Lower leg skin (tissue), 4 donors: Measurements from ENCODE around the gene REEP1. TPM values are rescaled to one million over a fixed set of nuclear protein-coding genes. Genes with fewer than 3 reads are reported as not detected.
A peak's percentile ranks its signal among the peaks of the same experiment; 100 is the strongest.

Source experiments
- DNase-seq, 2 donors: peaks; one replicate each; pipeline ENCODE4 v3.0.0-alpha.2; 2019; ENCODE audit warnings: low spot score in 2 of 2
- H3K4me3 ChIP-seq: fragments of 200-600 bp; sonication (generic); 2 replicates; pipeline ENCODE4 v1.5.1; 2017; ENCODE audit warnings: mild to moderate bottlenecking, low read depth; ENCODE audit not compliant: poor library complexity, severe bottlenecking
- POLR2A ChIP-seq, 2 donors: fragments of 450-650 bp; IDR thresholded peaks; one replicate each; pipeline ENCODE4 v1.6.1; 2016 to 2017; ENCODE audit warnings: antibody characterized with exemption in 2 of 2, mild to moderate bottlenecking in 1 of 2, moderate library complexity in 1 of 2
- WGBS, 2 donors: methylation state at CpG; one replicate each; pipeline ENCODE4 v1.1.5; 2018; 5-methylcytosine and 5-hydroxymethylcytosine counted together
- intact Hi-C: fragments of 100-400 bp; cut with DNase I; formaldehyde crosslinking; loops from one replicate; pipeline ENCODE4 v1.15.0; 2023; ENCODE audit warnings: low total_unique reads
- total RNA-seq, 4 donors: library from RNA; depleted of rRNA; stranded (reverse); fragments of >200 nt; gene quantifications; one replicate each; pipeline ENCODE4 v1.1.0, GENCODE V29; 2016
- TF ChIP-seq, protein P1 (sequence below), 3 donors: fragments of 450-650 bp; IDR thresholded peaks; one replicate each; pipeline ENCODE4 v1.5.1; 2016; ENCODE audit warnings: antibody characterized with exemption in 3 of 3, mild to moderate bottlenecking in 3 of 3, moderate library complexity in 2 of 3

The REEP1 gene
- total RNA-seq, 4 donors from 2014 or later = 0.04 to 4.3 (median 2.0) TPM

DNA sequence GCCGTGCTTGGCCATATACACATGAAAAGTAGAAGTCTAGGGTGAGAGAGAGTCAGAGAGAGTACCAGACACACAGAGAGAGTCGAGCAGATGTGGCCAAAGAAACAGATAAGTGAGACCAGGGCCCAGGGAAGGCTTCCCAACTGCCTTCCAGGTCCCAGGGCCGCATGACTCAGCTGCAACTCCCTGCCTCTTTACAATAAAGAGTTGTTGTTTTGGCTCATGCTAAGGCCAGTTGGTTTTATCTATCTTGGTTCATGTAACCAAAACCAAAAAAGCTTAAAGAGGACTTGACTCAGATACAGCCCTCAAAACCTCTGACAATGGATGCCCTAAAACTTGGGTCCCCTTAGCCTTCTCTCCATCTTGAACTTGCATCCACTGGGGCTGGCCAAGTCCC lies 36.9 kb downstream of the REEP1 start:
- H3K4me3 ChIP-seq = no peak overlapping the region
- intact Hi-C loops = no loop called here
- TF ChIP-seq POLR2A (IDR thresholded peaks at IDR 0.05) = no peak
- TF ChIP-seq, protein P1, sequence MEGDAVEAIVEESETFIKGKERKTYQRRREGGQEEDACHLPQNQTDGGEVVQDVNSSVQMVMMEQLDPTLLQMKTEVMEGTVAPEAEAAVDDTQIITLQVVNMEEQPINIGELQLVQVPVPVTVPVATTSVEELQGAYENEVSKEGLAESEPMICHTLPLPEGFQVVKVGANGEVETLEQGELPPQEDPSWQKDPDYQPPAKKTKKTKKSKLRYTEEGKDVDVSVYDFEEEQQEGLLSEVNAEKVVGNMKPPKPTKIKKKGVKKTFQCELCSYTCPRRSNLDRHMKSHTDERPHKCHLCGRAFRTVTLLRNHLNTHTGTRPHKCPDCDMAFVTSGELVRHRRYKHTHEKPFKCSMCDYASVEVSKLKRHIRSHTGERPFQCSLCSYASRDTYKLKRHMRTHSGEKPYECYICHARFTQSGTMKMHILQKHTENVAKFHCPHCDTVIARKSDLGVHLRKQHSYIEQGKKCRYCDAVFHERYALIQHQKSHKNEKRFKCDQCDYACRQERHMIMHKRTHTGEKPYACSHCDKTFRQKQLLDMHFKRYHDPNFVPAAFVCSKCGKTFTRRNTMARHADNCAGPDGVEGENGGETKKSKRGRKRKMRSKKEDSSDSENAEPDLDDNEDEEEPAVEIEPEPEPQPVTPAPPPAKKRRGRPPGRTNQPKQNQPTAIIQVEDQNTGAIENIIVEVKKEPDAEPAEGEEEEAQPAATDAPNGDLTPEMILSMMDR (IDR thresholded peaks at IDR 0.05) = no peak
- WGBS, 2 donors = 63 to 82% methylated on average over 3 of the region's 3 CpGs
- DNase-seq = peak in 1 of 2 donors; percentile 39

DNA sequence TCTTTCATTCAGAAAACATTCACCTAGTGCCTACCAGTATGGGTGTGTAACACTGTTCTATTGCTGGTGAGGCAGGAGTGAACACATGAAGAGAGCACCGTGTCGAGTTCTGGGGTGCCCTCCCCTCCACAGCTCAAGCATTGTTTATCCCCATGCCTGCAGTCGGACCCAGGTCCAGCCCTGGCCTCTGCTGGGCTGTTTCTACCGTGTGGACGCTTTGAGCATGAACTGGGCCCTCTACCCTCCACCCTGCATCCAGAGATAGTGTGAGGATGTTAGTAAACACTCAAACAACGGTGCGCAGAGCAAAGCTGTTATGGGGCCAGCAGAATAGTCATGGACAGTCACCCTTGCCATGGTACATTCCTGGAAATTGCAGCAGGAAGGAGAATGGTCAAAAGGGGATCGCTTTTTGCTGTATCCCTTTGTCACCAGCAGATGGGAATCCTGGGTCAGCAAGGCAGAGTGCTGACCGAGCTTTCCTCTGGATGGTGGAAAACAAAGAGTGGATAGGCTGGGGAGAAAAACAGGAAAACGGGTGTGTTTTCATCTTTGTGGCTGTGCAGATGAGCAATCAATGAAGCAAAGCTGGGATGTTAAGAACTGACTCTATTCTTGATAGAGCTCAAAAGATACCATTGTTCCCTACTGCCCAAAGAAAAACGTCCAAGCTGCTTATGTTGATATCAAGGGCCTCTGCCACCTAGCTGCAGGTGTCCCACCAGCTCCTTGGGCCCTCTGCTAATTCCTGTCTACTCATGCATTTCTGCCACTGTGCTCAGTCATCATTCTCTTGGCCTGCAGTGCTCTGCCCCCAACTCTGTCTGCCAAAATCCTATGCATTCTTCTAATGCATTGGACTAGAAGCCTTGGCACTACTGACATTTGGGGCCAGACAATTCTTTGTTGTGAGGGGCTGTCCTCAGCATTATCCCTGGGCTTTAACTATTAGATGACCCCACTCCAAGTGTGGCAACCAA lies 38.7 kb downstream of the REEP1 start:
- DNase-seq = peak in 1 of 2 donors; percentile 76
- no peak for TF ChIP-seq POLR2A (IDR thresholded peaks at IDR 0.05)
- TF ChIP-seq, protein P1 (IDR thresholded peaks at IDR 0.05) = no peak
- no peak overlapping the region for H3K4me3 ChIP-seq
- 62 to 82% methylated on average over 11 of the region's 11 CpGs for WGBS, 2 donors
- intact Hi-C loops = no loop called here

DNA sequence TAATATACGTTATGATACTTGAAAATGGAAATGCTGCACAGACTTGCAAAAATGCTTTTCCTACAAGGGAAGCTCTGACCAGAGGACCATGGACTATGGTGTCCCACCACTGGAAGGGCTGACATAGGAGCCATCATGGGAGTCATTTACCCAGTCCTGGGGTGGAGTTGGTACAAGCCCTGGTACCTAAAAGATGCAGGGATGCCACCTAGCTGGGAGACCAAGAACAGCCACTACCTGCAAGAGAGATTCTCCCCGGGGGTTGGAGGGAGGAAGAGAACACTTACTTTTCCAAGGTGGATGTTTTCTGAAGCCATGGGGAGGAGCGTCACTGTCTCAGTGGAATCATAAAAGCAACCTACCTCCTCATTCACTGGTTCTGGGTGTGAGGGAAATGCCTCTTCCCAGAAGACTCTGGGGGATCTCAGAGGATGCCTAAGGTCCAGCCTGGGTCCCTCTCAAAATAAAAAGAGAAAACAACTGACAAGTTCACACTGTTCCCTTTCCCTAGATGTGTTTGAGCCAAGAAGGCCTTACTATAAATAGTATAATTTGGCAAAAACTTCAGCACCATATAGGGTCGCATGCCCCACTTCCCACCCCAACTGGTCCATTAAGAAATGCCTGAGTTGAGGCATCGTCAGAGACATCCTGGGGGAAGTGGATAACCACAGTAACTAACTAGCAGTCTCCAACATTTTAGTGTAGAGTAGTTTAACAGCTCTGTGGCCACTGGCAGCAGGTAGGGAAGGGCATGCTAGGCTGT lies 39.9 kb downstream of the REEP1 start:
- 86 to 87% methylated on average over 5 of the region's 5 CpGs for WGBS, 2 donors
- TF ChIP-seq, protein P1 (IDR thresholded peaks at IDR 0.05) = no peak
- TF ChIP-seq POLR2A (IDR thresholded peaks at IDR 0.05) = no peak
- no peak overlapping the region for H3K4me3 ChIP-seq
- peak in 1 of 2 donors; percentile 39 for DNase-seq
- intact Hi-C loops = no loop called here

DNA sequence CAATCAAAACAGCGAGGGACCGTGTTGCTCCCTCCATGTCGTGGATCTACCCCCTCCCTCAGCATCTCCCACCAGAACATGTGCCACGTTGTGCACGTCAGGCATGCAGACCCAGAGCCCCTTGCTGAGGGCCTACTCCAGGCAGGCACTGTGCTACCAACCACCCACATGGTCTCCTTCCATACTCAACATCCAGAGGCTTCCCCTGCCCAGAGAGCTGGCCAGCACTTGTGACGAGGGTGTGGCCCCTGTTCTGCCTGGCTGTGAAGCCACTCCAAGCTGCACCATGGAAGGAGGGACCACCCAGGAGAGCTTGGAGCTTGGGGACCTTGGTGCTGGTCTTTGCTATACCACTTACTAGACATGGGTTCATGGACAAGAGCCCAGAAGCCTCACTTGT lies 40.5 kb downstream of the REEP1 start:
- no peak overlapping the region for H3K4me3 ChIP-seq
- WGBS, 2 donors = 80 to 81% methylated on average over 6 of the region's 6 CpGs
- no peak for TF ChIP-seq POLR2A (IDR thresholded peaks at IDR 0.05)
- TF ChIP-seq, protein P1 (IDR thresholded peaks at IDR 0.05) = no peak
- peak in 1 of 2 donors; percentile 64 for DNase-seq
- intact Hi-C loops = no loop called here

DNA sequence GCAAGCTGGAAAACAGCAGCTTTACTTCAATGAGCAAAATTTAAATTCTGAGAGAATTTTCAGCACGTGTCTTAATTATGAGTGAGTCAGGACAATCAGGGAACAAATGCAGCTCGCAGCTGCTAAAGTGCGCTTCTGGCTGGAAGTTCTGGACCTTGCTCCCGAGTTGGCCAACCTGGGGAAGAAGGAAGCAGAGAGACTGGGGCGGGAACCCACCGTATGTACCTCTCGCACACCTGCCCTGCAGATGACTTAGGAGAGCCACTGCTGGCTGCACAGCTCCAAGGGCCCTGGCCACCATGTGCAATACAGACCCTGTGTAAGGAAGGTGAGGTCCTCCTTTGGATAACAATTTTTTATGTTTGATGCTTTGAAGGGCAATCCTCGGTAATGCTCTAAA lies 42.4 kb downstream of the REEP1 start:
- 78 to 84% methylated on average over 8 of the region's 8 CpGs for WGBS, 2 donors
- intact Hi-C loops = no loop called here
- peak in 1 of 2 donors; percentile 78 for DNase-seq
- H3K4me3 ChIP-seq = no peak overlapping the region
- TF ChIP-seq, protein P1 (IDR thresholded peaks at IDR 0.05) = no peak
- TF ChIP-seq POLR2A (IDR thresholded peaks at IDR 0.05) = no peak
